OCI-LY1 (cell line): ENCODE data around the gene TMIE.

ENCODE experiments used
- EZH2 ChIP-seq: fragments of 200-600 bp; sonication (generic), shearing (Covaris generic); IDR thresholded peaks from 2 replicates; pipeline ENCODE4 v1.8.0; 2017; ENCODE audit warnings: borderline replicate concordance, mixed run types, mild to moderate bottlenecking, antibody characterized with exemption, low read length, moderate library complexity, mixed read lengths
- TF ChIP-seq, protein P1 (sequence below): fragments of 200-600 bp; sonication (generic), shearing (Covaris generic); IDR thresholded peaks from 2 replicates; pipeline ENCODE4 v1.5.1; 2017; ENCODE audit warnings: mild to moderate bottlenecking, antibody characterized with exemption, low read length, moderate library complexity, mixed read lengths

DNA sequence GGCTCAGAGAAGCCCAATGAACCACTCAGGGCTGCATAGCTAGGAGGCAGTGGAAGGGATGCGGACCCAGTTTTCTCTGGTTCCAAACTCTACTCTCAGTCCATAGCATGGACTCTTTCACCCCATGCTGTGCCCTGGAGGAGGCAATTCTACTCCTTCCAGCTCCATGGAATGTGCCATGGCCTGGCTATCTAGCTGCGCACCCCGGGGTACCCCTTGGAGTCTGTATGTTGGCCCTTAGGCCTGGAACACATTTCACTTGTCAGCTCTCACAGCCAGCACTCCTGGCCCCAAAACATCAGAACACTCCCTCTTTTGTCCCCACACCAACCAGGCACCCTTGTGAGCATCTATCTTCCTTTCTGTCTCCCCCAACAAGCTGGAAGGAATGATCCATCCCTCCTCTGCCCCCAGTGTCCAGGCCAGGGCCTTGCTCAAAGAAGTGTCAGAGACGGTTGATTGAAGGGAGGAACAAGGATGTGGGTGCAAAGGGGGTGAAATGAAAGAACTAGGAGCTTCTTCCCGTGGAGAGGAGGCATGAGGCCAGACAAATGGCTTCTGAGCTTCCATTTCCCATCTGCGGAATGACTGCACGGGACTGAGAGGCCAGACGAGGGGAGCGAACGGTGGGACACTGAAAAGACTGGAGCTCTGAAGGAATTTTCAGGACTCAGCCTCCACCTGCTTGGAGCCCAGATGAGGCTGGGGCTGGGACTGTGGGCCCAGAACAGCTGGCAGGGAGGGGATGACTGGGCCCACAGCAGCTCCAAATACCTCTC, 13.7 kb downstream of the TMIE start:
- TF ChIP-seq, protein P1, sequence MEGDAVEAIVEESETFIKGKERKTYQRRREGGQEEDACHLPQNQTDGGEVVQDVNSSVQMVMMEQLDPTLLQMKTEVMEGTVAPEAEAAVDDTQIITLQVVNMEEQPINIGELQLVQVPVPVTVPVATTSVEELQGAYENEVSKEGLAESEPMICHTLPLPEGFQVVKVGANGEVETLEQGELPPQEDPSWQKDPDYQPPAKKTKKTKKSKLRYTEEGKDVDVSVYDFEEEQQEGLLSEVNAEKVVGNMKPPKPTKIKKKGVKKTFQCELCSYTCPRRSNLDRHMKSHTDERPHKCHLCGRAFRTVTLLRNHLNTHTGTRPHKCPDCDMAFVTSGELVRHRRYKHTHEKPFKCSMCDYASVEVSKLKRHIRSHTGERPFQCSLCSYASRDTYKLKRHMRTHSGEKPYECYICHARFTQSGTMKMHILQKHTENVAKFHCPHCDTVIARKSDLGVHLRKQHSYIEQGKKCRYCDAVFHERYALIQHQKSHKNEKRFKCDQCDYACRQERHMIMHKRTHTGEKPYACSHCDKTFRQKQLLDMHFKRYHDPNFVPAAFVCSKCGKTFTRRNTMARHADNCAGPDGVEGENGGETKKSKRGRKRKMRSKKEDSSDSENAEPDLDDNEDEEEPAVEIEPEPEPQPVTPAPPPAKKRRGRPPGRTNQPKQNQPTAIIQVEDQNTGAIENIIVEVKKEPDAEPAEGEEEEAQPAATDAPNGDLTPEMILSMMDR: no peak
- TF ChIP-seq EZH2: no peak
